Left ventricle myocardium inferior (tissue), 1 donor: Measurements from ENCODE around the gene ENPP1. TPM values are rescaled to one million over a fixed set of nuclear protein-coding genes. Genes with fewer than 3 reads are reported as not detected.

Experiments
- DNase-seq: peaks from one replicate; pipeline ENCODE4 v3.0.0-alpha.2; 2020
- H3K27ac ChIP-seq: fragments of 200-600 bp; replicated peaks from 2 replicates; pipeline ENCODE4 v1.8.0; 2021
- H3K27me3 ChIP-seq: fragments of 200-600 bp; 2 replicates; pipeline ENCODE4 v1.8.0; 2021; ENCODE audit warnings: low read depth
- H3K36me3 ChIP-seq: fragments of 200-600 bp; 2 replicates; pipeline ENCODE4 v1.8.0; 2021
- H3K4me1 ChIP-seq: fragments of 200-600 bp; 2 replicates; pipeline ENCODE4 v1.8.0; 2021
- H3K4me3 ChIP-seq: fragments of 200-600 bp; 2 replicates; pipeline ENCODE4 v1.8.0; 2021; ENCODE audit warnings: mild to moderate bottlenecking, moderate library complexity
- H3K9me3 ChIP-seq: fragments of 200-600 bp; replicated peaks from 2 replicates; pipeline ENCODE4 v1.8.0; 2021
- intact Hi-C: fragments of 100-400 bp; cut with micrococcal nuclease; formaldehyde crosslinking; loops from one replicate; pipeline ENCODE4 v1.11.0; 2022
- total RNA-seq: library from RNA; stranded (reverse); fragmentation: NEBNext Ultra II Directional; extraction: Animal tissue kit (Norgen Biotek cat#: 25700); gene quantifications from one replicate; pipeline ENCODE4 v1.2.1, GENCODE V29; 2021
- TF ChIP-seq, protein P1 (sequence below): fragments of 200-600 bp; IDR thresholded peaks from 2 replicates; pipeline ENCODE4 v1.8.0; 2021; ENCODE audit warnings: antibody characterized with exemption, mild to moderate bottlenecking, borderline replicate concordance
- donor health status: DM: no; HTN: yes; CAD: no; lungs with severe emphysema.

The ENPP1 gene
- total RNA-seq, 1 donor from 2014 or later = 2.9 TPM

DNA sequence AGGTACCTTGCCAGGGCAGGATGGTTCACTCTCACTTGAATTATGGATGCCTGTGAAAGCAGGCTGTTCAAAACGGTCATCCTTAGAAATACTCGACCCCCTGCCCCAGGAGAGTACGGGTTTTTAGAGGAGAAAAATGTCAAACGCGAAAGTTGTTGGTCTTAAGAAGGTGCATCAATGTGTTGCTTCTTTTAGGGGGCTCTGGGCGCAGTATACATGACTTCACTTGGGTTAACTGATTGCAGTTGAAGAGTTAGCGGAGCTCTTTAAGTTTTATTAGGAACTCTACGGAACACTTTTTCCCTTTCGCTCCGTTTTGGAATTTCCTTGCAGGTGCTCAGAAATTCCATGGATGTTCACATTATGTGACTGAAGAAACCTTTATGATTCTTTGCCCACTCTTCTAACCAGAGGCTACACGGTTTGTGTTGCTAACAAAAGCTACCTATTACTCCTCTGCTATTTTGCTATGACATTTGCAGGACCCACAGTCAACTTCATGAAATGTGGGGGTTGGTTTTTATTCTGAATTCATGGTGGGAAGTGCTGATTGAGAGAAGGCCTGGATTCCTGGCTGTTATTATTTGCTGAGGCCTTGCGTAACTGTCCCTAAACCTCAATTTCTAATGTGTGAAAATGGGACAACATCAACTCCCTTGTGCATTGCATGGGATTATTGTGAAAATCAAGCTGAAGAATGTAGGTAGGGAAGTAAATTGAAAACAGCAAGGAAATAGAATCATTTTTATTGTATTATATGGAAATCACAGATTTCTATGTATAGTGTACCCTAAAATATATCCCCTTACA lies 845 bp downstream of the ENPP1 start:
- no peaks in the 10 kb centered on the region for H3K9me3 ChIP-seq
- no peak for DNase-seq
- H3K27me3 ChIP-seq = peaks cover 15% of the 10 kb centered on the region
- H3K36me3 ChIP-seq = no peaks in the 10 kb centered on the region
- H3K27ac ChIP-seq = peak overlapping the region; percentile 73
- intact Hi-C loops = no loop called here
- H3K4me1 ChIP-seq = peaks cover 15% of the 10 kb centered on the region
- peak overlapping the region; percentile 79 for H3K4me3 ChIP-seq
- TF ChIP-seq, protein P1, sequence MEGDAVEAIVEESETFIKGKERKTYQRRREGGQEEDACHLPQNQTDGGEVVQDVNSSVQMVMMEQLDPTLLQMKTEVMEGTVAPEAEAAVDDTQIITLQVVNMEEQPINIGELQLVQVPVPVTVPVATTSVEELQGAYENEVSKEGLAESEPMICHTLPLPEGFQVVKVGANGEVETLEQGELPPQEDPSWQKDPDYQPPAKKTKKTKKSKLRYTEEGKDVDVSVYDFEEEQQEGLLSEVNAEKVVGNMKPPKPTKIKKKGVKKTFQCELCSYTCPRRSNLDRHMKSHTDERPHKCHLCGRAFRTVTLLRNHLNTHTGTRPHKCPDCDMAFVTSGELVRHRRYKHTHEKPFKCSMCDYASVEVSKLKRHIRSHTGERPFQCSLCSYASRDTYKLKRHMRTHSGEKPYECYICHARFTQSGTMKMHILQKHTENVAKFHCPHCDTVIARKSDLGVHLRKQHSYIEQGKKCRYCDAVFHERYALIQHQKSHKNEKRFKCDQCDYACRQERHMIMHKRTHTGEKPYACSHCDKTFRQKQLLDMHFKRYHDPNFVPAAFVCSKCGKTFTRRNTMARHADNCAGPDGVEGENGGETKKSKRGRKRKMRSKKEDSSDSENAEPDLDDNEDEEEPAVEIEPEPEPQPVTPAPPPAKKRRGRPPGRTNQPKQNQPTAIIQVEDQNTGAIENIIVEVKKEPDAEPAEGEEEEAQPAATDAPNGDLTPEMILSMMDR = no peak

DNA sequence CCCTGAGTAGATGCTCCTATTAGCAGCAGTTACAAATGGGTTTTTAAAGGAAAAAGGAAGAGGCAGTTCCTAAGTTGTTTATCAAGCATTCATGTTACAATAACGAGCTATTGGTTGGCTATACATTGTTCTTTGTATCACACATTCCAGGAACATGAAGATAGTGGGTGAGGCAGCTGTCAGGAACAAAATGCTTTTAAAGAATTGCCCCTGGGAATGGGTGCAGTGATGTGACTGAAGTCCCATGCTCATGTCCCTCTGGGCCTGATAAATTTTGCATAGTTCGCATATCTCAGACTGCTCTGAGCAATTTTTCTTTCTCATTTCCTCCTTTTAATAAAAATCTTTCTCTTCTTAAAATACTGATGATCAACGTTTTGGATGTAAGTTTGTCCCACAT lies 3.7 kb downstream of the ENPP1 start:
- Histone ChIP-seq H3K4me3 (no peak overlapping the region), H3K27ac (no peak overlapping the region), H3K4me1 (peaks cover 15% of the 10 kb centered on the region), H3K27me3 (peaks cover 15% of the 10 kb centered on the region), H3K9me3 (no peaks in the 10 kb centered on the region), H3K36me3 (no peaks in the 10 kb centered on the region)
- intact Hi-C loops = no loop called here
- TF ChIP-seq, protein P1 = no peak
- DNase-seq = no peak

DNA sequence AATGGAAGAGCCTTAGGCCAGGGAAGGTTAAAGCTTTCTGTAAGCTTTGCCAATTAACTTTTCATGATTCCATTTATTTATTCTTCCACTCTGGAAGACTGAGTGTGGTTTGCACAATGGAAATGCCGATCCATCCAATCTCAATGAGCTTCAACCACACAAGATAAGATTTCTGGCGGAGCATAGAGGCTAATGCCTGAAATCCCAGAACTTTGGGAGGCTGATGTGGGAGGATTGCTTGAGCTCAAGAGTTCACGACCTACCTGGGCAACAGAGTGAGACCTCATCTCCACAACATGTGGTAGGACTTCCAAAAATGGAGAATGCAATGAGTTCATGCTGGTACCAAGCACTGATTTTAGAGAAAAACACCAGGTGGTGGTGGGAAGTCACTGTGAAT lies 6.2 kb downstream of the ENPP1 start:
- Histone ChIP-seq H3K9me3 (no peaks in the 10 kb centered on the region), H3K4me1 (no peaks in the 10 kb centered on the region), H3K27ac (no peak overlapping the region), H3K4me3 (no peak overlapping the region), H3K36me3 (no peaks in the 10 kb centered on the region), H3K27me3 (peaks cover 15% of the 10 kb centered on the region)
- TF ChIP-seq, protein P1 = no peak
- intact Hi-C loops = no loop called here
- DNase-seq = no peak

DNA sequence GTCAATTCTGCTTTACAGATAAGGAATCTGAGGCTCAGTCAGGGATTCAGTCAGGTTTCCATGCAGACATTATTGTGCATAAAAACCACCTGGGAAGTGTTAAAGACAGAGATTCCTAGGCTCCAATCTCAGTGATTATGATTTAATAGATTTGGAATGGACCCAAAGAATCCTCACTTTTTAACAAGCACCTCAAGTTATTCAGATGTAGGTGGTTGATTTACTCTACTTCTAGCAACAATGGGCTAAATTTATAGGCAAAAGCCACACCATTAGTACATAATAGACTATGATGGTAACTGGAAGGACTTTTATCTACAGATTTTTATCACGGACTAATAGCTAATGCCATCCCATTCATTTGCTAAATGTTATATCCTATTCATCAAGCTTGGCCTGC lies 9.0 kb downstream of the ENPP1 start:
- no peak for DNase-seq
- Histone ChIP-seq H3K27ac (no peak overlapping the region), H3K9me3 (no peaks in the 10 kb centered on the region), H3K4me1 (no peaks in the 10 kb centered on the region), H3K4me3 (no peak overlapping the region), H3K27me3 (no peaks in the 10 kb centered on the region), H3K36me3 (no peaks in the 10 kb centered on the region)
- intact Hi-C loops = no loop called here
- TF ChIP-seq, protein P1 = no peak

DNA sequence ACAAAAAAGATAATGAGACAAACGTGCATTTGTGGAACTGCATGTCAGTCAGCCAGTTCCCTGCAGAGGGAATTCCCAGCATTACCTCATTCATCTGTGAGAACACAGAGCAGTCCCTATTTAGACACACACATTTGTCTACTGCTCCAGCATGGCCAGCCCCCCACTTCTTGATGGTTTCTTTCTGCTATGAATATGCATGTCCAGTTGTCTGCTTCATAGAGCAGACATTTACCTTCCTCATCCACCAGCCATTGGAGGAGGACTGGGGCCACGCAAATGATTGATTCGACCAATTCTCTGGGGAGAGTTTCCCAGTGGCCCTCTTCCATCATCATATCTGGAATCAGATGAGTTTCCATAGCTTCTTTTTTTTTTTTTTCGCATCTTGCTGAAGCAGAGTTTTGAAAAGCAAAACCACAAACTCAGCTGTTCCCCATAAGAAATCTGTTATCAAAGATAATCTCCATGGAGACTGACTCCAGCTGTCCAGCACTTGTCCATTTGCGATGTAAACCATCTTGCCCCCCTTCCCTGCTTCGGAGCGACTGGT lies 11.8 kb downstream of the ENPP1 start:
- no peak overlapping the region for H3K4me3 ChIP-seq
- DNase-seq = no peak
- no peaks in the 10 kb centered on the region for H3K4me1 ChIP-seq
- H3K36me3 ChIP-seq = no peaks in the 10 kb centered on the region
- H3K27me3 ChIP-seq = no peaks in the 10 kb centered on the region
- TF ChIP-seq, protein P1 = no peak
- no peaks in the 10 kb centered on the region for H3K9me3 ChIP-seq
- intact Hi-C loops = no loop called here
- H3K27ac ChIP-seq = no peak overlapping the region
